ENCODE measurements around the gene GTF2H2C. TPM values are rescaled to one million over a fixed set of nuclear protein-coding genes. Genes with fewer than 3 reads are reported as not detected.

The GTF2H2C gene
- total RNA-seq, 4 donors from 2014 or later = 4.3 to 14.5 (median 13.3) TPM

GRCh38 chr5:69522035-69522434 is 38.0 kb upstream of the GTF2H2C start:
- intact Hi-C loops (cut with DNase I; ENCODE audit: low total_unique reads) = no loop called here
- no peak overlapping the region for H3K4me3 ChIP-seq (ENCODE audit: low read depth, poor library complexity, severe bottlenecking)
- 83 to 85% methylated on average over 3 of the region's 3 CpGs for WGBS, 2 donors
- no peak for DNase-seq (ENCODE audit: low spot score in 2 of 2)
- TF ChIP-seq CTCF (IDR thresholded peaks at IDR 0.05) (no peak), POLR2A (IDR thresholded peaks at IDR 0.05) (no peak)

DNA sequence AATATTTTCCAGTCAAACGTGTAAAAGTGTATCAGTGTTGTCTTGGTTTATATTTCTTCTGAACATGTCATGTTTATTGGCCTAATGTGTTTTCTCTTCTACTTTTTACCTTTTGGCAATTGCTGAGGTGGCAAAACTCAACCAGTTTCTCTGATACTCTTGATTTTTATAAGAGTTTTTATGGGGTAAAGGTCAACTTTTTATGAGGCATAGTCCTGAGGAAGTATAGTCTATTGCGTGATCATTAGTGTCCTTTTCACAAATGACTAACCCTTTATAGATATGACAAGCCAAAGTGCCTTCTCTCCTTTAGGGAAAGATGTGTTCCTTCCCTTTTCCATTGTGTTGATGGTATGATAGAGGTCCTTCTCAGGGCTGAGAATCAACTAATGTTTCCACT is 34.5 kb upstream of the GTF2H2C start:
- intact Hi-C loops (cut with DNase I; ENCODE audit: low total_unique reads) = no loop called here
- no peak for DNase-seq (ENCODE audit: low spot score in 2 of 2)
- TF ChIP-seq CTCF (IDR thresholded peaks at IDR 0.05) = no peak
- no peak for TF ChIP-seq POLR2A (IDR thresholded peaks at IDR 0.05)
- H3K4me3 ChIP-seq (ENCODE audit: low read depth, poor library complexity, severe bottlenecking) = no peak overlapping the region
- WGBS, 2 donors = 70 to 85% methylated on average over 2 of the region's 2 CpGs

GRCh38 chr5:69526660-69527059 is 33.3 kb upstream of the GTF2H2C start:
- no peak overlapping the region for H3K4me3 ChIP-seq (ENCODE audit: low read depth, poor library complexity, severe bottlenecking)
- DNase-seq (ENCODE audit: low spot score in 2 of 2) = no peak
- TF ChIP-seq CTCF (IDR thresholded peaks at IDR 0.05) (no peak), POLR2A (IDR thresholded peaks at IDR 0.05) (no peak)
- WGBS, 2 donors = 92 to 96% methylated on average over 9 of the region's 9 CpGs
- intact Hi-C loops (cut with DNase I; ENCODE audit: low total_unique reads) = no loop called here

DNA sequence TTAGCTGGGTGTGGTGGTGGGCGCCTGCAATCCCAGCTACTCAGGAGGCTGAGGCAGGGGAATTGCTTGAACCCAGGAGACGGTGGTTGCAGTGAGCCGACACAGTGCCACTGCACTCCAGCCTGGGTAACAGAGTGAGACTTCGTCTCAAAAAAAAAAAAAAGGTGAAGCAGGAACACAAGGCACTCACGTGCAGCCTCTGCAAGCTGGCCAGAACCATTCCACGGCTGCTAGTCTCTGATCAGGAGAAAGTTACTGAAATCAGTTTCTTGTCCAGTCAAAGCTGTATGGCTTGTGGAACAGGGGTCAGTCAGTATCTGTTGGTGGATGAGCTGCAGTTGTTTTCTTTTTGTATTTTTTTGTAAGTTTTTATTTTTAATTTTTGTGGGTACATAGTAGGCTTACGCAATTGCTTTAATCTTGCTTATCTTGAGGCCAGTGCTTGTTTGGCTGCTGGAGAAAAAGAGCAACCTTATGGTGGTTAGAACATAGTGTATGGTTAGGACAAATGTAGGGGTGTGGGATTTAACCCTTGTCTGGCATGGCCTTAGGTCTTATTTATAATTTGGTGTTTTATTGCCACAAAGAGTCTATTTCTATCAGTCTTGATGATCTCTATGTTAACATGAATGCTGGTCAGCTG is 32.7 kb upstream of the GTF2H2C start:
- H3K4me3 ChIP-seq (ENCODE audit: low read depth, poor library complexity, severe bottlenecking) = no peak overlapping the region
- TF ChIP-seq CTCF (IDR thresholded peaks at IDR 0.05) (no peak), POLR2A (IDR thresholded peaks at IDR 0.05) (no peak)
- intact Hi-C loops (cut with DNase I; ENCODE audit: low total_unique reads) = no loop called here
- no peak for DNase-seq (ENCODE audit: low spot score in 2 of 2)
- 87 to 89% methylated on average over 7 of the region's 7 CpGs for WGBS, 2 donors

DNA sequence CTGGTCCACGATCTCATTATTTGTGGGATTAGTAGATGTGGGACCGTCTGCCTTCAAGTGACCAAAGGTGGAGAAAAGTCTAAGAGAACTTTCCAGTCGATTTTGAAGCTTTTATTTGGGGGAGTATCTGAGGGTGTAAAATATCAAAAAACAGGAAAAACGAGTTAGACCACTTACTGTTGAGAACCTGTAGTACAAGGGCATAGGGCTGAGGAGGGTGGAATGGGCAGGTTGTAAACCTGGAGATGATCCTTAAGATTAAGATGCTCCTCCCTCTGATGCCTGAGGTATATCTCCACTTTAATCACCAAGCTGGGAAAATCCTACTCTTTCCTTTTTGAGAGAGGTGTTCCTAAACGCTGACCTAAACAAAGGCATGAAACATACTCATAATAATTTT is 32.0 kb upstream of the GTF2H2C start:
- TF ChIP-seq CTCF (IDR thresholded peaks at IDR 0.05) = no peak
- no peak for TF ChIP-seq POLR2A (IDR thresholded peaks at IDR 0.05)
- 39 to 44% methylated on average over 5 of the region's 5 CpGs for WGBS, 2 donors
- no peak for DNase-seq (ENCODE audit: low spot score in 2 of 2)
- intact Hi-C loops (cut with DNase I; ENCODE audit: low total_unique reads) = no loop called here
- H3K4me3 ChIP-seq (ENCODE audit: low read depth, poor library complexity, severe bottlenecking) = no peak overlapping the region

DNA sequence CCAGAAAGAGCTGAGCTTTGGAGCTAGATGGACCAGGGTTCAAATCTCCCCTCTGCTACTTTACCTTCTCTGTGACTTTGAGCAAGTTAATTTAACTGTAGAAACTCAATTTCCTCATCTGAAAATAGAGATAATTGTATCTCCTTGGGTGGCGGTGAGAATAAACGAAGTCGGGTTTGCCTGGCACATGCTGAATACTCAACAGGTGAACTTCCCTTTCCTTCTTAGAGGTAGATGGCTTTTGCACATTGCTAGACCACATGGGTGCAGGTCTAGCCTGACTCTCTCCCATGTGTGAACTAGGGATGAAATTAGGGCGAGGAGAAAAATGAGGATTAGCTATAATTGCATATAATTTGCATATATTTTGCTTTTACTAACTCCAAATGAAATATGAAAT is 31.4 kb upstream of the GTF2H2C start:
- no peak for DNase-seq (ENCODE audit: low spot score in 2 of 2)
- intact Hi-C loops (cut with DNase I; ENCODE audit: low total_unique reads) = no loop called here
- H3K4me3 ChIP-seq (ENCODE audit: low read depth, poor library complexity, severe bottlenecking) = no peak overlapping the region
- no peak for TF ChIP-seq POLR2A (IDR thresholded peaks at IDR 0.05)
- no peak for TF ChIP-seq CTCF (IDR thresholded peaks at IDR 0.05)
- WGBS, 2 donors = 81 to 86% methylated on average over 4 of the region's 4 CpGs

Data from lower leg skin (tissue), 4 donors.